NCI-H748 treated with DMSO at 0.1 percent for 48 hours (cell line): ENCODE results near the gene PKN3.
"Not testable (repeated sequence)": the region's sequence is repeated elsewhere in the genome, so short reads cannot be mapped to it uniquely, and the experiment has no call there.

ENCODE experiments used
- DNase-seq: peaks from one replicate; lab custom pipeline; 2025; lab: John Stamatoyannopoulos, UW

The PKN3 gene

GRCh38 chr9:128693738-128694137 is 8.6 kb upstream of the PKN3 start:
- not testable (repeated sequence) for DNase-seq

- no peak for DNase-seq
These were observed 8.0 kb upstream of the PKN3 start for GRCh38 chr9:128694344-128694743.

GRCh38 chr9:128696923-128697707 is 5.2 kb upstream of the PKN3 start:
- no peak for DNase-seq

GRCh38 chr9:128699096-128699795 is 3.1 kb upstream of the PKN3 start:
- DNase-seq = not testable (repeated sequence)

- no peak for DNase-seq
These were observed 962 bp upstream of the PKN3 start for GRCh38 chr9:128701227-128701854.

GRCh38 chr9:128702949-128703615 is 779 bp downstream of the PKN3 start:
- no peak for DNase-seq

GRCh38 chr9:128703616-128704355 is 1.5 kb downstream of the PKN3 start:
- no peak for DNase-seq

GRCh38 chr9:128704356-128704670 is 2.0 kb downstream of the PKN3 start:
- no peak for DNase-seq

GRCh38 chr9:128705051-128705965 is 3.0 kb downstream of the PKN3 start:
- DNase-seq = no peak

GRCh38 chr9:128706045-128706444 is 3.7 kb downstream of the PKN3 start:
- DNase-seq = no peak

GRCh38 chr9:128706671-128707381 is 4.5 kb downstream of the PKN3 start:
- DNase-seq = no peak

- no peak for DNase-seq
These were observed 5.1 kb downstream of the PKN3 start for GRCh38 chr9:128707446-128707845.

- no peak for DNase-seq
These were observed 10.4 kb downstream of the PKN3 start for GRCh38 chr9:128712451-128713410.

- no peak for DNase-seq
These were observed 11.1 kb downstream of the PKN3 start for GRCh38 chr9:128713411-128713780.

- no peak for DNase-seq
These were observed 11.8 kb downstream of the PKN3 start for GRCh38 chr9:128713941-128714573.

- no peak for DNase-seq
These were observed 12.5 kb downstream of the PKN3 start for GRCh38 chr9:128714586-128715435.

- DNase-seq = no peak
These were observed 13.1 kb downstream of the PKN3 start for GRCh38 chr9:128715436-128715750.
